ENCODE results near the gene TMPRSS3.

- TF ChIP-seq, protein P1, sequence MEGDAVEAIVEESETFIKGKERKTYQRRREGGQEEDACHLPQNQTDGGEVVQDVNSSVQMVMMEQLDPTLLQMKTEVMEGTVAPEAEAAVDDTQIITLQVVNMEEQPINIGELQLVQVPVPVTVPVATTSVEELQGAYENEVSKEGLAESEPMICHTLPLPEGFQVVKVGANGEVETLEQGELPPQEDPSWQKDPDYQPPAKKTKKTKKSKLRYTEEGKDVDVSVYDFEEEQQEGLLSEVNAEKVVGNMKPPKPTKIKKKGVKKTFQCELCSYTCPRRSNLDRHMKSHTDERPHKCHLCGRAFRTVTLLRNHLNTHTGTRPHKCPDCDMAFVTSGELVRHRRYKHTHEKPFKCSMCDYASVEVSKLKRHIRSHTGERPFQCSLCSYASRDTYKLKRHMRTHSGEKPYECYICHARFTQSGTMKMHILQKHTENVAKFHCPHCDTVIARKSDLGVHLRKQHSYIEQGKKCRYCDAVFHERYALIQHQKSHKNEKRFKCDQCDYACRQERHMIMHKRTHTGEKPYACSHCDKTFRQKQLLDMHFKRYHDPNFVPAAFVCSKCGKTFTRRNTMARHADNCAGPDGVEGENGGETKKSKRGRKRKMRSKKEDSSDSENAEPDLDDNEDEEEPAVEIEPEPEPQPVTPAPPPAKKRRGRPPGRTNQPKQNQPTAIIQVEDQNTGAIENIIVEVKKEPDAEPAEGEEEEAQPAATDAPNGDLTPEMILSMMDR (IDR thresholded peaks at IDR 0.05), result no peak
- TF ChIP-seq POLR2A (IDR thresholded peaks at IDR 0.05), result no peak
Observed at GRCh38 chr21:42373196-42373907, 22.5 kb downstream of the TMPRSS3 start.
